Measurements from ENCODE around the gene KMT2E.

DNA sequence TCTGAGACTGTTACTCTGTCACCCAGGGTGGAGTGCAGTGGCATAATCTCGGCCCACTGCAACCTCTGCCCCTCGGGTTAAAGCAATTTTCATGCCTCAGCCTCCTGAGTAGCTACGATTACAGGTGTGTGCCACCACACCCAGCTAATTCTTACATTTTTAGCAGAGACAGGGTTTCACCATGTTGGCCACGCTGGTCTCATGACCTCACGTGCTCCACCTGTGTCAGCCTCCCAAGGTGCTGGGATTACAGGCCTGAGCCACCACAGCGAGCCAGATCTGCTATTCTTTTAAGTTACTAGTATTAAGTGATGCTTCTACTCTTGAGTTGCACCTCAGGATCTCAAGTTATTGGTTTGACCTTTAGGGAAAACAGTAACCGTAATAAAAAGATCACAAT lies 23.0 kb upstream of the KMT2E start:
- TF ChIP-seq, protein P1, sequence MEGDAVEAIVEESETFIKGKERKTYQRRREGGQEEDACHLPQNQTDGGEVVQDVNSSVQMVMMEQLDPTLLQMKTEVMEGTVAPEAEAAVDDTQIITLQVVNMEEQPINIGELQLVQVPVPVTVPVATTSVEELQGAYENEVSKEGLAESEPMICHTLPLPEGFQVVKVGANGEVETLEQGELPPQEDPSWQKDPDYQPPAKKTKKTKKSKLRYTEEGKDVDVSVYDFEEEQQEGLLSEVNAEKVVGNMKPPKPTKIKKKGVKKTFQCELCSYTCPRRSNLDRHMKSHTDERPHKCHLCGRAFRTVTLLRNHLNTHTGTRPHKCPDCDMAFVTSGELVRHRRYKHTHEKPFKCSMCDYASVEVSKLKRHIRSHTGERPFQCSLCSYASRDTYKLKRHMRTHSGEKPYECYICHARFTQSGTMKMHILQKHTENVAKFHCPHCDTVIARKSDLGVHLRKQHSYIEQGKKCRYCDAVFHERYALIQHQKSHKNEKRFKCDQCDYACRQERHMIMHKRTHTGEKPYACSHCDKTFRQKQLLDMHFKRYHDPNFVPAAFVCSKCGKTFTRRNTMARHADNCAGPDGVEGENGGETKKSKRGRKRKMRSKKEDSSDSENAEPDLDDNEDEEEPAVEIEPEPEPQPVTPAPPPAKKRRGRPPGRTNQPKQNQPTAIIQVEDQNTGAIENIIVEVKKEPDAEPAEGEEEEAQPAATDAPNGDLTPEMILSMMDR (conservative IDR thresholded peaks at IDR 0.05; ENCODE audit: low read length), result no peak
- TF ChIP-seq EZH2phosphoT487 (IDR thresholded peaks at IDR 0.05; ENCODE audit: borderline replicate concordance, low read depth, low read length), result no peak
